ENCODE measurements around the gene DOP1A.

The DOP1A gene

DNA sequence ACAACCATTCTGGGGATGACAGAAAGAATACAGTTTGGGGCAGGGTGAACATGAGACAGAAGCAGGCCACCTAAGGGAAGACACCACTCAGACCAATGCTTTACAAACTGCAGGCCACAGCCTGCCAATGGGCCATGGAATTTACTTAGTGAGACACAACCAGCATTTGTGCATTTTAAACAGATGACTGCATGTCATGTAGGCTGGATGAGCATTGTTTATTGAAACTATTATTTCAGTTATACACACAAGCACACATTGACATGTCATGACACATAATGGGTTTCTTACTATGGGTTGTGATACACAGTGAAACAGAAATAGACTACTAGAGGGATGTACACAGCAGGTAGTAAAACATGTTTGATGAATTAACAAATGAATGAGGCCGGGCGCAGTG is 117.6 kb downstream of the DOP1A start:
- TF ChIP-seq SIN3A (IDR thresholded peaks at IDR 0.05; ENCODE audit: borderline replicate concordance, insufficient read depth, low read length) (no peak), POLR2AphosphoS5 (IDR thresholded peaks at IDR 0.05; ENCODE audit: low read depth, low read length) (no peak), TAF1 (IDR thresholded peaks at IDR 0.05; ENCODE audit: borderline replicate concordance, insufficient read depth, low read length) (no peak), FOXP2 (optimal IDR thresholded peaks at IDR 0.05; ENCODE audit: borderline replicate concordance, extremely low read depth, extremely low read length, insufficient read depth) (no peak)
- TF ChIP-seq, protein P1, sequence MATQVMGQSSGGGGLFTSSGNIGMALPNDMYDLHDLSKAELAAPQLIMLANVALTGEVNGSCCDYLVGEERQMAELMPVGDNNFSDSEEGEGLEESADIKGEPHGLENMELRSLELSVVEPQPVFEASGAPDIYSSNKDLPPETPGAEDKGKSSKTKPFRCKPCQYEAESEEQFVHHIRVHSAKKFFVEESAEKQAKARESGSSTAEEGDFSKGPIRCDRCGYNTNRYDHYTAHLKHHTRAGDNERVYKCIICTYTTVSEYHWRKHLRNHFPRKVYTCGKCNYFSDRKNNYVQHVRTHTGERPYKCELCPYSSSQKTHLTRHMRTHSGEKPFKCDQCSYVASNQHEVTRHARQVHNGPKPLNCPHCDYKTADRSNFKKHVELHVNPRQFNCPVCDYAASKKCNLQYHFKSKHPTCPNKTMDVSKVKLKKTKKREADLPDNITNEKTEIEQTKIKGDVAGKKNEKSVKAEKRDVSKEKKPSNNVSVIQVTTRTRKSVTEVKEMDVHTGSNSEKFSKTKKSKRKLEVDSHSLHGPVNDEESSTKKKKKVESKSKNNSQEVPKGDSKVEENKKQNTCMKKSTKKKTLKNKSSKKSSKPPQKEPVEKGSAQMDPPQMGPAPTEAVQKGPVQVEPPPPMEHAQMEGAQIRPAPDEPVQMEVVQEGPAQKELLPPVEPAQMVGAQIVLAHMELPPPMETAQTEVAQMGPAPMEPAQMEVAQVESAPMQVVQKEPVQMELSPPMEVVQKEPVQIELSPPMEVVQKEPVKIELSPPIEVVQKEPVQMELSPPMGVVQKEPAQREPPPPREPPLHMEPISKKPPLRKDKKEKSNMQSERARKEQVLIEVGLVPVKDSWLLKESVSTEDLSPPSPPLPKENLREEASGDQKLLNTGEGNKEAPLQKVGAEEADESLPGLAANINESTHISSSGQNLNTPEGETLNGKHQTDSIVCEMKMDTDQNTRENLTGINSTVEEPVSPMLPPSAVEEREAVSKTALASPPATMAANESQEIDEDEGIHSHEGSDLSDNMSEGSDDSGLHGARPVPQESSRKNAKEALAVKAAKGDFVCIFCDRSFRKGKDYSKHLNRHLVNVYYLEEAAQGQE (IDR thresholded peaks at IDR 0.05; ENCODE audit: insufficient read depth in 1 of 2, low read depth in 2 of 2, low read length in 2 of 2): no peak

DNA sequence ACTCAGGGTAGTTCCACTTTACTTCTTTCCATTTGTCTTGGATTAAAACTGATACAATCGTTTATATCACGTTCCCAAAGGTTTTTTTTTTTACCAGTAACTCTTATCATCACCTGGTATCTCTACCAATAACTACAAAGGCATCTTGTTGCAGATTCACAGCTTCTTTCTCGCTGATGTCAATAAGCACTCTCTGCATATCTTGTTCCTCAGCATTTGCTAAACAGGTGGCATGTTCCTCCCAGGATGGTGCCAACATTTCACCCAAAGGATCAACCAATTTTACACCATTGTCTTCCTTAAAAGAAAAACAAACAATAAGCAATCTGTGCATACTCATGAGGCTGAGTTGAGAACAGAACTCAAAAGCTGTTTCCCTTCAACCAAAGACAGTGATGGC is 121.0 kb downstream of the DOP1A start:
- TF ChIP-seq SIN3A (IDR thresholded peaks at IDR 0.05; ENCODE audit: borderline replicate concordance, insufficient read depth, low read length) (no peak), FOXP2 (optimal IDR thresholded peaks at IDR 0.05; ENCODE audit: borderline replicate concordance, extremely low read depth, extremely low read length, insufficient read depth) (no peak), TAF1 (IDR thresholded peaks at IDR 0.05; ENCODE audit: borderline replicate concordance, insufficient read depth, low read length) (no peak), POLR2AphosphoS5 (IDR thresholded peaks at IDR 0.05; ENCODE audit: low read depth, low read length) (no peak)
- TF ChIP-seq, protein P1 (IDR thresholded peaks at IDR 0.05; ENCODE audit: insufficient read depth in 1 of 2, low read depth in 2 of 2, low read length in 2 of 2): no peak

DNA sequence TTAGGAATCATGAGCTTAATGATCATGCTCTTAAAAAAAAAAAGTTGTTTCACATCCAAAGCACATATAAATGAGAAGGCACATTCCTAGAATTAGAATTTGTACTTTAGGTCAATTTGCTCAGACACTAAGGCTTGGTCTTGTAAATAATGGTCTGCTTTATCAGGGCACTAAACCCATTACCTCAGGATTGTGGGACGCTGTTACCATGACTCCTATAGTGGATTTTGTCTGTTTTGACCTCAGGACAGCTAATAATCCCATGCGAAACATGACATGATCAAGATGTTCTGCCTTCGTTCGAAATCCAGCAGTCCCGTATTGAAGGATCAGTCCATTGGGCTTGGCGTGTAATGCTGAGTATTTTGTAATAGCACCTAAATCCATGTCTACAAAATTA is 123.2 kb downstream of the DOP1A start:
- TF ChIP-seq TAF1 (IDR thresholded peaks at IDR 0.05; ENCODE audit: borderline replicate concordance, insufficient read depth, low read length): no peak
- TF ChIP-seq, protein P1 (IDR thresholded peaks at IDR 0.05; ENCODE audit: insufficient read depth in 1 of 2, low read depth in 2 of 2, low read length in 2 of 2): no peak
- TF ChIP-seq FOXP2 (optimal IDR thresholded peaks at IDR 0.05; ENCODE audit: borderline replicate concordance, extremely low read depth, extremely low read length, insufficient read depth): no peak
- TF ChIP-seq SIN3A (IDR thresholded peaks at IDR 0.05; ENCODE audit: borderline replicate concordance, insufficient read depth, low read length): no peak
- no peak for TF ChIP-seq POLR2AphosphoS5 (IDR thresholded peaks at IDR 0.05; ENCODE audit: low read depth, low read length)

DNA sequence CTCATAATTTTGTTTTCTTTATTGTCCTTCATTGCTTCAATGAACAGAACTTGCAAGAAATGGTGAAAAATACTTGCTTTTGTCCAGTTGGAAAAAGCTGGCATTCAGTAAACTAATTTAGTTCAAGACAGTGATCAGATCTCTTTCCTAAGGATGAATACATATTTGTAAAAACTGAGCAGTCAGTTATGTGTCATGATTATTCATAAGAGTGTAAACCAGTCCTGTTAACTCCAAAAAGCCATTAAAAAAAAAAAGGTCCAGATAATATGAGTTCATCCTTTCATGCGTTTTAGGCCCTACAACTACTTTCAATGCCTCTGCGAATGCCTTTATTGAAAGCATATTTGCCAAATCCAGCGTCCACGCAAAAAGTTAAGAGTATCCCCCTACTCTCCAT is 125.0 kb downstream of the DOP1A start:
- TF ChIP-seq FOXP2 (optimal IDR thresholded peaks at IDR 0.05; ENCODE audit: borderline replicate concordance, extremely low read depth, extremely low read length, insufficient read depth) (no peak), TAF1 (IDR thresholded peaks at IDR 0.05; ENCODE audit: borderline replicate concordance, insufficient read depth, low read length) (no peak), SIN3A (IDR thresholded peaks at IDR 0.05; ENCODE audit: borderline replicate concordance, insufficient read depth, low read length) (no peak), POLR2AphosphoS5 (IDR thresholded peaks at IDR 0.05; ENCODE audit: low read depth, low read length) (no peak)
- TF ChIP-seq, protein P1 (IDR thresholded peaks at IDR 0.05; ENCODE audit: insufficient read depth in 1 of 2, low read depth in 2 of 2, low read length in 2 of 2): no peak
